ENCODE data around the gene LIFR. TPM values are rescaled to one million over a fixed set of nuclear protein-coding genes. Genes with fewer than 3 reads are reported as not detected.

LIFR gene
- total RNA-seq, 1 donor from 2014 or later, result 45.8 TPM

- Histone ChIP-seq H3K9me3 (replicated peaks) (no peaks in the 10 kb centered on the region), H3K27ac (replicated peaks) (no peak overlapping the region), H3K4me3 (no peak overlapping the region), H3K36me3 (no peaks in the 10 kb centered on the region), H3K27me3 (ENCODE audit: low read depth) (no peaks in the 10 kb centered on the region), H3K4me1 (peaks cover 34% of the 10 kb centered on the region)
- TF ChIP-seq, protein P1, sequence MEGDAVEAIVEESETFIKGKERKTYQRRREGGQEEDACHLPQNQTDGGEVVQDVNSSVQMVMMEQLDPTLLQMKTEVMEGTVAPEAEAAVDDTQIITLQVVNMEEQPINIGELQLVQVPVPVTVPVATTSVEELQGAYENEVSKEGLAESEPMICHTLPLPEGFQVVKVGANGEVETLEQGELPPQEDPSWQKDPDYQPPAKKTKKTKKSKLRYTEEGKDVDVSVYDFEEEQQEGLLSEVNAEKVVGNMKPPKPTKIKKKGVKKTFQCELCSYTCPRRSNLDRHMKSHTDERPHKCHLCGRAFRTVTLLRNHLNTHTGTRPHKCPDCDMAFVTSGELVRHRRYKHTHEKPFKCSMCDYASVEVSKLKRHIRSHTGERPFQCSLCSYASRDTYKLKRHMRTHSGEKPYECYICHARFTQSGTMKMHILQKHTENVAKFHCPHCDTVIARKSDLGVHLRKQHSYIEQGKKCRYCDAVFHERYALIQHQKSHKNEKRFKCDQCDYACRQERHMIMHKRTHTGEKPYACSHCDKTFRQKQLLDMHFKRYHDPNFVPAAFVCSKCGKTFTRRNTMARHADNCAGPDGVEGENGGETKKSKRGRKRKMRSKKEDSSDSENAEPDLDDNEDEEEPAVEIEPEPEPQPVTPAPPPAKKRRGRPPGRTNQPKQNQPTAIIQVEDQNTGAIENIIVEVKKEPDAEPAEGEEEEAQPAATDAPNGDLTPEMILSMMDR (IDR thresholded peaks at IDR 0.05; ENCODE audit: borderline replicate concordance), result no peak
- intact Hi-C loops (cut with micrococcal nuclease), result no loop called here
- DNase-seq, result no peak
Observed at GRCh38 chr5:38562444-38563210, 6.2 kb upstream of the LIFR start.

GRCh38 chr5:38559428-38559827 is 3.0 kb upstream of the LIFR start:
- H3K27ac ChIP-seq (replicated peaks), result no peak overlapping the region
- intact Hi-C loops (cut with micrococcal nuclease), result loop anchor here (5.0 to 10.0 kb wide), 2 partner anchors 33 to 105 kb away; no protein-coding TSS in a partner anchor
- H3K27me3 ChIP-seq (ENCODE audit: low read depth), result no peaks in the 10 kb centered on the region
- H3K36me3 ChIP-seq, result no peaks in the 10 kb centered on the region
- TF ChIP-seq, protein P1 (IDR thresholded peaks at IDR 0.05; ENCODE audit: borderline replicate concordance), result no peak
- H3K9me3 ChIP-seq (replicated peaks), result no peaks in the 10 kb centered on the region
- no peak overlapping the region for H3K4me3 ChIP-seq
- DNase-seq, result no peak
- peaks cover 58% of the 10 kb centered on the region for H3K4me1 ChIP-seq

DNA sequence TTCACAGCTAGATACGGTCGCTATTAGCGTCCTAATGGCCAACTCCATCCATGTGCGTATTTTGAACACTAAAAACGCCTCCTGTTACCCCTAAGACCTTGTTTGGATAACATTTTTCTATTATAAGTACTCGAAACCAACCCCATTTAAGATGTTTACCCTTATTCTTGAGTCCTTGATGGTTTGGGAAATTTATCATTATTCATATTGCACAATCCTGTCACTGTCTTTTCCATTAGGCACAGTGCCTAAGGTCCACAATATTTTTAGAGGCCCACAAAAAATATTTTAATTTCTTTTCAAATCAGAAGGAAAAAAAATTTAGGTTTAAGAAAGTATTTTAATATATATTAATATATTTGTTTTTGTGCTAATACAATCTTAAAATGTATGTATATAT is 1.3 kb upstream of the LIFR start:
- Histone ChIP-seq H3K27me3 (ENCODE audit: low read depth) (no peaks in the 10 kb centered on the region), H3K27ac (replicated peaks) (peak overlapping the region; percentile 99), H3K4me3 (peak overlapping the region; percentile 87), H3K4me1 (peaks cover 64% of the 10 kb centered on the region), H3K36me3 (no peaks in the 10 kb centered on the region), H3K9me3 (replicated peaks) (no peaks in the 10 kb centered on the region)
- intact Hi-C loops (cut with micrococcal nuclease), result loop anchor here (5.0 to 10.0 kb wide), 2 partner anchors 35 to 107 kb away; no protein-coding TSS in a partner anchor
- DNase-seq, result no peak
- TF ChIP-seq, protein P1 (IDR thresholded peaks at IDR 0.05; ENCODE audit: borderline replicate concordance), result no peak

- peaks cover 64% of the 10 kb centered on the region for H3K4me1 ChIP-seq
- intact Hi-C loops (cut with micrococcal nuclease), result loop anchor here (5.0 to 10.0 kb wide), 2 partner anchors 35 to 107 kb away; no protein-coding TSS in a partner anchor
Observed at GRCh38 chr5:38557308-38557710, 863 bp upstream of the LIFR start.

DNA sequence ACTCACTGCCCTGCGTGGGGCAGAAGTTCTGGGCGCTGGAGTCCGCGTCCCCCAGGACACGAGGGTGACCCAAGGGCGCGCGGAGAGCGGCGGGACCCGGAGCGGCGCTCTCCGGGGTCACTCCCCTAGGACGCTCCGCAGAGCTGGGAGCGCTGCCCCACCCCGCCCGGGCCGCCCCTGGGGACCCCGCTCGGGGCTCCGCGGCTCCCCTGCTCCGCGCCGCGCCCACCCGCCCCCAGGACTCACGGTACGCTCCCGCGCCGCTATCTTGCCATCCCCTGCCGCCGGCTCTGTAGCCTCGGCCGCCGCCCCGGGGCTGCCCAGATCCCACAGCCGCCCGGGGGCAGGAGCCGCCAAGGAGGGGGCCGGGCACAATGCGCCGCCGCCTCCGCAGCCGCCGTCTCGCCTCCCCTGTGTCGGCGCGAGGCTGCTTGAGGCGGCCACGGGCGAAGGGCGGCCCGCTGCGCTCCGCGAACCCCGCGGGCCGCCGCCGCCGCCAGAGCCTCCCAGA is 303 bp downstream of the LIFR start:
- Histone ChIP-seq H3K4me1 (peaks cover 69% of the 10 kb centered on the region), H3K36me3 (no peaks in the 10 kb centered on the region), H3K4me3 (peak overlapping the region; percentile 87), H3K27me3 (ENCODE audit: low read depth) (no peaks in the 10 kb centered on the region), H3K9me3 (replicated peaks) (no peaks in the 10 kb centered on the region), H3K27ac (replicated peaks) (peak overlapping the region; percentile 99)
- TF ChIP-seq, protein P1 (IDR thresholded peaks at IDR 0.05; ENCODE audit: borderline replicate concordance), result peak; percentile 12
- intact Hi-C loops (cut with micrococcal nuclease), result loop anchor here (5.0 to 10.0 kb wide), 2 partner anchors 36 to 109 kb away; no protein-coding TSS in a partner anchor
- DNase-seq, result peak; percentile 31

More at GRCh38 chr5:38557308-38557710, 863 bp upstream of the LIFR start:
- H3K36me3 ChIP-seq, result no peaks in the 10 kb centered on the region
- no peaks in the 10 kb centered on the region for H3K9me3 ChIP-seq (replicated peaks)
- TF ChIP-seq, protein P1 (IDR thresholded peaks at IDR 0.05; ENCODE audit: borderline replicate concordance), result no peak
- DNase-seq, result no peak
- peak overlapping the region; percentile 99 for H3K27ac ChIP-seq (replicated peaks)
- H3K27me3 ChIP-seq (ENCODE audit: low read depth), result no peaks in the 10 kb centered on the region
- H3K4me3 ChIP-seq, result peak overlapping the region; percentile 87

All from left ventricle myocardium inferior (tissue), 1 donor.